PC-3 (cell line): ENCODE results near the gene SPDYE1. TPM values are rescaled to one million over a fixed set of nuclear protein-coding genes. Genes with fewer than 3 reads are reported as not detected.
"Not testable (repeated sequence)": the region's sequence is repeated elsewhere in the genome, so short reads cannot be mapped to it uniquely, and the experiment has no call there.

Experiments used
- ATAC-seq: fragments of 200-7000 bp; cut with Tn5 transposase; 2 replicates; pipeline ENCODE4 v1.9.1; 2020; ENCODE audit warnings: mild to moderate bottlenecking, moderate library complexity
- BruUV-seq: library from RNA; stranded (reverse); fragments of 400-500 nt; replicated peaks from 2 replicates; lab custom pipeline; 2021; lab: Mats Ljungman, UMichigan
- CTCF ChIA-PET: fragments of 300-600 bp; sonication (Branson Sonifier 250); formaldehyde crosslinking; loops from one replicate; lab custom pipeline; 2022; ENCODE audit warnings: antibody characterized with exemption; lab: Charles Lee
- POLR2A ChIA-PET: fragments of 300-600 bp; sonication (Branson Sonifier 250); formaldehyde crosslinking; loops from one replicate; lab custom pipeline; 2022; ENCODE audit warnings: antibody characterized with exemption; ENCODE audit not compliant: unreplicated experiment; lab: Charles Lee
- DNase-seq: peaks from one replicate; pipeline ENCODE4 v3.0.0-alpha.2; 2015
- H2AFZ ChIP-seq: fragments of 300-600 bp; sonication (generic); 2 replicates; pipeline ENCODE4 v1.6.0; 2016; ENCODE audit warnings: antibody characterized with exemption, low read length
- H3F3A ChIP-seq: fragments of 300-600 bp; sonication (generic); one replicate; pipeline ENCODE4 v1.6.0; 2017; ENCODE audit warnings: antibody characterized with exemption, low read length, control low read depth, mild to moderate bottlenecking; ENCODE audit not compliant: unreplicated experiment
- H3K27ac ChIP-seq: fragments of 300-600 bp; sonication (generic); 2 replicates; pipeline ENCODE4 v1.5.1; 2016; ENCODE audit warnings: mild to moderate bottlenecking, low read length
- H3K27me3 ChIP-seq: fragments of 300-600 bp; sonication (generic); 2 replicates; pipeline ENCODE4 v1.6.1; 2016; ENCODE audit warnings: low read length, mixed read lengths
- H3K36me3 ChIP-seq: fragments of 300-600 bp; sonication (generic); 2 replicates; pipeline ENCODE4 v1.6.1; 2016; ENCODE audit warnings: low read depth, mixed run types, low read length, mixed read lengths
- H3K4me1 ChIP-seq: fragments of 300-600 bp; sonication (generic); 2 replicates; pipeline ENCODE4 v1.5.1; 2016; ENCODE audit warnings: low read length; ENCODE audit not compliant: insufficient read depth
- H3K4me2 ChIP-seq: fragments of 300-600 bp; sonication (generic); 2 replicates; pipeline ENCODE4 v1.6.0; 2016; ENCODE audit warnings: low read length
- H3K4me3 ChIP-seq: fragments of 300-600 bp; sonication (generic); 2 replicates; pipeline ENCODE4 v1.5.1; 2016; ENCODE audit warnings: mild to moderate bottlenecking, low read length, mixed read lengths
- H3K79me2 ChIP-seq: fragments of 300-600 bp; sonication (generic); 2 replicates; pipeline ENCODE4 v1.6.1; 2017; ENCODE audit warnings: low read length, mixed read lengths
- H3K9ac ChIP-seq: fragments of 300-600 bp; sonication (generic); 2 replicates; pipeline ENCODE4 v1.6.0; 2016; ENCODE audit warnings: mild to moderate bottlenecking, low read length
- H3K9me2 ChIP-seq: fragments of 300-600 bp; sonication (generic); replicated peaks from 2 replicates; pipeline ENCODE4 v1.6.1; 2016; ENCODE audit warnings: mixed run types, low read length, mixed read lengths
- H3K9me3 ChIP-seq: fragments of 300-600 bp; sonication (generic); 2 replicates; pipeline ENCODE4 v1.6.1; 2016; ENCODE audit warnings: low read length, mixed read lengths
- H4K20me1 ChIP-seq: fragments of 300-600 bp; sonication (generic); 2 replicates; pipeline ENCODE4 v1.6.1; 2016; ENCODE audit warnings: low read length, mixed read lengths
- intact Hi-C: fragments of 100-400 bp; cut with micrococcal nuclease; formaldehyde crosslinking; loops from 2 replicates; pipeline ENCODE4 v1.9.0; 2023
- total RNA-seq: library from RNA; depleted of rRNA; stranded (reverse); fragments of >200 nt; gene quantifications from 2 replicates; pipeline ENCODE4 v1.2.3, GENCODE V29; 2014

Gene SPDYE1
- total RNA-seq, 1 experiment from 2014 or later = not detected

- H3K79me2 ChIP-seq, H3K4me2 ChIP-seq, H3F3A ChIP-seq, BruUV-seq, POLR2A ChIA-PET, H3K4me3 ChIP-seq, H3K9me2 ChIP-seq, H4K20me1 ChIP-seq, intact Hi-C loops, DNase-seq, H3K9me3 ChIP-seq, H3K9ac ChIP-seq, H3K36me3 ChIP-seq, H3K4me1 ChIP-seq, H2AFZ ChIP-seq, H3K27me3 ChIP-seq: not testable (repeated sequence)
- CTCF ChIA-PET = interaction anchor here (0.6 kb wide), 1 partner anchor 1989 kb away, joined by 3 read pairs; no protein-coding TSS in a partner anchor
- H3K27ac ChIP-seq = peak overlapping the region; percentile 56
- ATAC-seq = peak; percentile 94
These were observed 29.3 kb upstream of the SPDYE1 start for GRCh38 chr7:43968172-43969040.

- CTCF ChIA-PET, H3K79me2 ChIP-seq, H4K20me1 ChIP-seq, intact Hi-C loops, BruUV-seq, ATAC-seq, H3K4me2 ChIP-seq, H3K27ac ChIP-seq, H3K4me3 ChIP-seq, POLR2A ChIA-PET, H3K4me1 ChIP-seq, H3K9ac ChIP-seq, DNase-seq, H3K9me3 ChIP-seq, H3K36me3 ChIP-seq, H3K27me3 ChIP-seq, H3F3A ChIP-seq, H3K9me2 ChIP-seq, H2AFZ ChIP-seq: not testable (repeated sequence)
These were observed 28.1 kb upstream of the SPDYE1 start for GRCh38 chr7:43969586-43969985.

GRCh38 chr7:43970698-43971097, 27.0 kb upstream of the SPDYE1 start:
- H3K9me3 ChIP-seq, H2AFZ ChIP-seq, H3K4me1 ChIP-seq, H3K9me2 ChIP-seq, POLR2A ChIA-PET, DNase-seq, H3K27ac ChIP-seq, H3K4me2 ChIP-seq, H4K20me1 ChIP-seq, BruUV-seq, CTCF ChIA-PET, H3K27me3 ChIP-seq, H3K36me3 ChIP-seq, H3K79me2 ChIP-seq, H3K9ac ChIP-seq, intact Hi-C loops, ATAC-seq, H3F3A ChIP-seq, H3K4me3 ChIP-seq: not testable (repeated sequence)

- ATAC-seq, intact Hi-C loops, H3K36me3 ChIP-seq, H3K27ac ChIP-seq, H3K4me3 ChIP-seq, H3K27me3 ChIP-seq, H3K9me3 ChIP-seq, POLR2A ChIA-PET, H3F3A ChIP-seq, H4K20me1 ChIP-seq, H2AFZ ChIP-seq, H3K79me2 ChIP-seq, H3K9me2 ChIP-seq, H3K9ac ChIP-seq, H3K4me2 ChIP-seq, CTCF ChIA-PET, H3K4me1 ChIP-seq, DNase-seq, BruUV-seq: not testable (repeated sequence)
These were observed 23.6 kb upstream of the SPDYE1 start for GRCh38 chr7:43974033-43974573.

GRCh38 chr7:43974725-43975482, 22.8 kb upstream of the SPDYE1 start:
- H3K9me3 ChIP-seq, H3K4me2 ChIP-seq, H3F3A ChIP-seq, BruUV-seq, H3K9me2 ChIP-seq, H4K20me1 ChIP-seq, H3K4me3 ChIP-seq, H3K27ac ChIP-seq, H3K36me3 ChIP-seq, H3K9ac ChIP-seq, H3K4me1 ChIP-seq, intact Hi-C loops, H3K27me3 ChIP-seq, ATAC-seq, H2AFZ ChIP-seq, POLR2A ChIA-PET, H3K79me2 ChIP-seq, DNase-seq, CTCF ChIA-PET: not testable (repeated sequence)
